GM23338 (cell line): ENCODE results near the gene NFE2L1.

Source experiments
- CREB1 ChIP-seq: fragments of 250-450 bp; sonication (Bioruptor Pico); IDR thresholded peaks from 2 replicates; pipeline ENCODE4 v1.5.0; 2020; ENCODE audit warnings: low read depth, mild to moderate bottlenecking, moderate library complexity
- CTCF ChIP-seq, 2 experiments: fragments of 200-600 bp in 1 of 2; sonication (generic) in 1 of 2; conservative IDR thresholded peaks; 2 replicates each; pipeline versions ENCODE4 v1.5.1 to v1.6.1; 2016 to 2017; ENCODE audit warnings: antibody characterized with exemption in 2 of 2, low read depth in 2 of 2, mild to moderate bottlenecking in 2 of 2, moderate library complexity in 1 of 2
- EZH2 ChIP-seq: fragments of 200-600 bp; sonication (generic); IDR thresholded peaks from one replicate; pipeline ENCODE4 v1.8.0; 2017; ENCODE audit warnings: antibody characterized with exemption, mild to moderate bottlenecking, low read depth; ENCODE audit not compliant: unreplicated experiment
- EZH2phosphoT487 ChIP-seq: fragments of 200-600 bp; sonication (generic); IDR thresholded peaks from one replicate; pipeline ENCODE4 v1.8.1; 2018; ENCODE audit warnings: antibody characterized with exemption; ENCODE audit not compliant: unreplicated experiment
- POLR2AphosphoS5 ChIP-seq: IDR thresholded peaks from 2 replicates; pipeline ENCODE4 v1.6.1; 2016; ENCODE audit warnings: antibody characterized with exemption, low read depth
- REST ChIP-seq: IDR thresholded peaks from one replicate; pipeline ENCODE4 v1.6.1; 2018; ENCODE audit warnings: antibody characterized with exemption; ENCODE audit not compliant: unreplicated experiment

- TF ChIP-seq EZH2: no peak
- no peak for TF ChIP-seq CTCF (conservative IDR thresholded peaks at IDR 0.05; ENCODE audit: low read depth in 2 of 2)
- TF ChIP-seq POLR2AphosphoS5: peak; percentile 80
- TF ChIP-seq REST: no peak
- no peak for TF ChIP-seq EZH2phosphoT487
- TF ChIP-seq CREB1: peak; percentile 61
These were observed 6.4 kb downstream of the NFE2L1 start for GRCh38 chr17:48054238-48055185.
